RWPE1 (cell line): ENCODE measurements around the gene DYNC1I1.

ENCODE experiments used
- CTCF ChIA-PET: fragments of 350-600 bp; sonication (Branson Sonifier 250); formaldehyde crosslinking; extraction: SDS; loops from one replicate; lab custom pipeline; 2021; lab: Yijun Ruan, JAX
- POLR2A ChIA-PET: fragments of 400-600 bp; formaldehyde crosslinking; extraction: SDS; loops from one replicate; lab custom pipeline; 2020; ENCODE audit warnings: antibody characterized with exemption; ENCODE audit not compliant: low non-redundant PET; lab: Yijun Ruan, JAX
- DNase-seq: peaks from one replicate; pipeline ENCODE4 v3.0.0; 2012; ENCODE audit warnings: low spot score
- H3K27ac ChIP-seq: fragments of 450-650 bp; 2 replicates; pipeline ENCODE4 v1.5.1; 2017
- TF ChIP-seq, protein P1 (sequence below): fragments of 450-650 bp; conservative IDR thresholded peaks from 2 replicates; pipeline ENCODE4 v1.5.1; 2017; ENCODE audit warnings: low read depth, mild to moderate bottlenecking

The DYNC1I1 gene

DNA sequence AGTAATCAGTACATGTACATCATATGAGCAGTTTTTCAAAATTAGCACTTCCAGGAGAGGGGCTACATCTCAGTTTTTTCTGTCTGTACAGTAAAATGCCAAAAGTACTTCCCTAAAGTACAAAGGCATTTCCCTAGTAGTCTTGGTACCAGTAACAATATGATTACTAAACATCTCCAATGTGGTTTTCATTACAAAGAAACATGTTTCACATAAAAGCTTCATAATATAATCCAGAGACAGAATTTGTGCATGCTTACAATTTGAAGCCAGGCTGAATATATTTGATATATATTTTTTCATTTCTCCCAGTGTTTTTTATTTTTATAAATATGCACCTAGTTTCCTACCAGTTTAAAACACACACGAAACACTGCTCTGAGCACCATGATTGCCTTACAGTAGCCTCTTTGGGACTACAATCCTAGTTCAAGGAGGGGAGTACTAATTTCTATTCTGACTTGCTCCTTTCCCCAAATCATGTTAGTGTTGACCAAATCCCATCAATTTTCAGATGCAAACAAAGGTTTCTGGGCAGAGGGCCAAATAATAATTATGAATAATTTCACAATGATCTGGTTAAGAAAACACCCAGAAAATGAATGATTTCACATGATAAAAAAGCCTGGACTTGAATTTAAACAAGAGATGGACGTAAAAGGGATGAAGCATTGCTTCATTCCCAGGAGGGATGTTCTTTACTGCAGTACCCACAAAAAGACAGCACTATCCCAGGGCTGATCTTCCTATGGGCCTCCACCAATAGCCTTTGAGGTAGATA is 348.3 kb downstream of the DYNC1I1 start:
- POLR2A ChIA-PET = no interaction called here
- TF ChIP-seq, protein P1, sequence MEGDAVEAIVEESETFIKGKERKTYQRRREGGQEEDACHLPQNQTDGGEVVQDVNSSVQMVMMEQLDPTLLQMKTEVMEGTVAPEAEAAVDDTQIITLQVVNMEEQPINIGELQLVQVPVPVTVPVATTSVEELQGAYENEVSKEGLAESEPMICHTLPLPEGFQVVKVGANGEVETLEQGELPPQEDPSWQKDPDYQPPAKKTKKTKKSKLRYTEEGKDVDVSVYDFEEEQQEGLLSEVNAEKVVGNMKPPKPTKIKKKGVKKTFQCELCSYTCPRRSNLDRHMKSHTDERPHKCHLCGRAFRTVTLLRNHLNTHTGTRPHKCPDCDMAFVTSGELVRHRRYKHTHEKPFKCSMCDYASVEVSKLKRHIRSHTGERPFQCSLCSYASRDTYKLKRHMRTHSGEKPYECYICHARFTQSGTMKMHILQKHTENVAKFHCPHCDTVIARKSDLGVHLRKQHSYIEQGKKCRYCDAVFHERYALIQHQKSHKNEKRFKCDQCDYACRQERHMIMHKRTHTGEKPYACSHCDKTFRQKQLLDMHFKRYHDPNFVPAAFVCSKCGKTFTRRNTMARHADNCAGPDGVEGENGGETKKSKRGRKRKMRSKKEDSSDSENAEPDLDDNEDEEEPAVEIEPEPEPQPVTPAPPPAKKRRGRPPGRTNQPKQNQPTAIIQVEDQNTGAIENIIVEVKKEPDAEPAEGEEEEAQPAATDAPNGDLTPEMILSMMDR = no peak
- no peak for DNase-seq
- H3K27ac ChIP-seq = no peak overlapping the region
- CTCF ChIA-PET = no interaction called here

- H3K27ac ChIP-seq = no peak overlapping the region
- CTCF ChIA-PET = no interaction called here
- no peak for DNase-seq
- TF ChIP-seq, protein P1 = no peak
- POLR2A ChIA-PET = no interaction called here
These were observed 349.4 kb downstream of the DYNC1I1 start for GRCh38 chr7:96121752-96122151.

DNA sequence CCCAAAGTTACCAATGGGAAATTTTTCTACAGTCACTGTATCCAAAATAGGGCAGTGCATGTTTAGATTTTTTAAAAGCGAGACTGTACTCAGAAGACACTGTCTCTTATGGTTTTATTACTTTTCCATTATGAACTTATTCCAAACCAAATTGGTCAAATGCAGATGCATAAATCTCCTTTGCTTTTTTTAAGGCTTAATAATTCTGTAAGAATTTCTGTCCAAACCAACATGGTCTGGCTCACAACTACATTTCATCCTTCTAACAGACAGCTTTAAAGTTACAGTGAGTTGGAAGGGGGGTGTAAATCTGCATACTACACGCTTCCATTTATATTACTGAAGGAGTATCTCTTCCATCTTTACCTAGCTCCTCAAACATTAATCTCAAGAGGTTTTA is 350.4 kb downstream of the DYNC1I1 start:
- TF ChIP-seq, protein P1 = no peak
- DNase-seq = no peak
- CTCF ChIA-PET = no interaction called here
- POLR2A ChIA-PET = no interaction called here
- H3K27ac ChIP-seq = no peak overlapping the region

DNA sequence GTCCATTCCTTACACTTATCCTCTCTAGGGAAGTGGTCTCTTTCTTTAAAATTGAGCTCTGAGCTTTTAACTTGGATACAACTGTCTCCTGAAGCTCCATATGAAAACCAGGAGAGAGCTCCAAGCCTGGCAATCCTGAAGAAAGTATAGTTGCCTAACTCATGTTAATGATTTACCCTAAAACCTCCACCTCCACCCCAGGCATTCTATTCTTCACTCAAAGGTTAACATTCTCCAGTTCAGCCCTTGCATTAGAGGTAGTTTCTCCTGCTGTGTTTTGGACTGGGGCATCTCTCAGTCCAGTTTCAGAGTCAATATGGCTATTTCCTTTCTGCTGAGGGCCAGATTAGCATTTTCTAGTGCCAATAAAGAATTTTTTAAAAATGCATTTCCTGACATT is 354.0 kb downstream of the DYNC1I1 start:
- no peak for DNase-seq
- TF ChIP-seq, protein P1 = no peak
- no peak overlapping the region for H3K27ac ChIP-seq
- CTCF ChIA-PET = interaction anchor here (0.6 to 0.8 kb wide), 2 partner anchors 170 to 437 kb away, joined by 3 to 4 read pairs; no protein-coding TSS in a partner anchor
- POLR2A ChIA-PET = no interaction called here

- ChIA-PET CTCF (no interaction called here), POLR2A (no interaction called here)
- DNase-seq = no peak
- no peak overlapping the region for H3K27ac ChIP-seq
- TF ChIP-seq, protein P1 = no peak
These were observed 355.4 kb downstream of the DYNC1I1 start for GRCh38 chr7:96127746-96128145.

DNA sequence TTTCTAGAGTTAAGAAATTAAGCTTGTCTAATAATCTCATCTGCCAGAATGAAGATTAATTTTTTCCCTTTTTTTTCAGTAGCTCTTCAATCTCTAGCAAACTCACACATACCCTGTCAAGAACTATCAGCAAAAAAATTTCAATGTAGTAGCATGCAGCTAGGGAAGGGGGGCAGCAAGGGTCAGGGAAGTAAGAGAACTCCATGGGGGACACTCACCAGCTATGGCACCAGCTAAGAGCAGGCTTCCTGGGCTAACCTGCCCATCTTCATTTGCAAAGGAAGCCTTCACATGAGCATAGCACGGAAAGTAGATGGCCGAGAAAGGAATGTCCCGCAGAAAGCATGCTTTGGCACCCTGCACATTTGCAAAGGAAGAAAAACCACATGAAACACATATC is 359.2 kb downstream of the DYNC1I1 start:
- H3K27ac ChIP-seq = no peak overlapping the region
- ChIA-PET POLR2A (no interaction called here), CTCF (interaction anchor here (0.6 to 0.8 kb wide), 2 partner anchors 818 to 1797 kb away, joined by 3 to 6 read pairs; no protein-coding TSS in a partner anchor)
- TF ChIP-seq, protein P1 = no peak
- no peak for DNase-seq
